Activated CD4-positive, alpha-beta T cell treated with anti-CD3 and anti-CD28 coated beads, Interleukin-2, amount 50 U/mL, for 16 hours (primary cell): ENCODE data around the gene LAPTM4A.

Experiments
- DNase-seq: peaks from one replicate; pipeline ENCODE4 v3.0.0-alpha.2; 2020

The LAPTM4A gene

GRCh38 chr2:20015482-20016083 lies 35.8 kb downstream of the LAPTM4A start:
- DNase-seq: peak; percentile 35

DNA sequence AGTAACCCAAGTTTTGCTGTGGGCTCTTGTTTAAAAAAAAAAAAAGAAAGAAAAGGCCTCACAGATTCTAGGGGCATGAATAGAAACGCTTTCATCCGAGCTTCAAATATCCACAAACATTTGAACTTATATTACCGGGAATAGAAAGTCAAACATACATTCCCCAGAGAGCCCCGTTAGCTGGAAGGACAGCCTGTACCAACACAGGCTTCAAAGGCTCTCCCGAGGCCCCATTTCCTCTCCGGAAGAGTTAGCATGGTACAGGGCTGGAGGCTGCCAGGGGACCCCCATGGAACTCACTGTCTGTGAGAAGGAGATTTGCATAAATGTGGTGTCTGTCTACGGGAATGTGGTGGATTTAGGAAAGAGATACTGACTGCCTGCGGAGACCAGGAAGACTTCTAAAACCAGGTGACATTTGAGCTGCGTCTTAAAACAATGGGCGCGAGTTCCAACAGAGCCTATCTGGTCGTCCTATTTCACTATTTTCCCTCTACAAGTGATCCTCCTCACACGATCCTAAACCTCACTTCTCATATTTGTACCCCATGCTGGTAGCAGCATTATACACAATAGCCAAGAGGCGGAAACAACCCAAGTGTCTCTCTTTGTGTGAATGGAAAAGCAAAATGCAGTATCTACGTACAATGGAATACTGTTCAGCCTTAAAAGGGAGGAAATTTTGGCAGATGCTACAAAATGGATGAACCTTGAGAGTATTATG lies 38.1 kb downstream of the LAPTM4A start:
- DNase-seq: no peak

DNA sequence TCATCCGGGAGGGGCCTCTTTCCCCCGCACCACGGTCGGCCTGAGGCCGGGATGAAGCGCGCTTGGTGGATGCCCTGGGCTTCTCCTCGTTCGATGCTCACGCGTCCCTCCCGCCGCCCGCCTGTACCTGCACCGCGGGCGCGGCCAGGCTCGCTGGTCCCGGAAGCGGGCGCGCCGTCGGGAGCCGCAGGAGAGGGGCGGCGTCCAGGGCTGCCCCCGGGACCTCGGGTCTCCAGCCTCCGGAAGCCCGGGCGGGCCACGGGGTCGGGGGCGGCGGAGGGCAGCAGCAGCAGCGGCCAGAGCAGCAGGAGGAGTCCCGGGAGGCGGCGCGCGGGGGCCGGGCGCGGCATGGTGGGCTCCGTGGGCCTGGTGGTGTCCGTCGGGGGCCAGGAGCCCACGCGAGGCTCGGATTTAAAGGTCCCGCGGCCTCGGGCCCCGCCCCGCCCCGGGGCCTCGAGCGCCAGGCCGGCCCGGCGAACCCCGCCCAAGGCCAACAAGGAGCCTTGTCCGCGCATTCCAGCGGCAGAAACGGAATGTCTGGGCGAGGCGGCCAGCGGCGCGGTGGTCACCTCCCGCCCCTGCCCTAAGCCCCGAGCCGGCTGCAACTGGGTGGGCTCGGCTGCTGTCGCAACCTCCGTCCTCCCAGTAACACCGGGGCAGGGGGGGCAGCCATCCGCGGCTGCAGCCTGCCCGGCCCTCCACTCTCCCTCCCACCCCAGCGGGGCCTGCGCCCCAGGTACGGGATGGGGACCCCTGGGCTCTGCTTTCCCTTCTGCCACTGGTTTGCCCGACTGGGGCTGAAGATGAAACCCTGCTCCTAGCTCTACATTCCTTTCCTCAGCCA lies 38.9 kb downstream of the LAPTM4A start, which contains the start of gene MATN3:
MATN3 (minus strand) TSS at position 387 of the 844 bp plus-strand sequence; CDS start at position 350, 37 bp downstream.
- no peak for DNase-seq

DNA sequence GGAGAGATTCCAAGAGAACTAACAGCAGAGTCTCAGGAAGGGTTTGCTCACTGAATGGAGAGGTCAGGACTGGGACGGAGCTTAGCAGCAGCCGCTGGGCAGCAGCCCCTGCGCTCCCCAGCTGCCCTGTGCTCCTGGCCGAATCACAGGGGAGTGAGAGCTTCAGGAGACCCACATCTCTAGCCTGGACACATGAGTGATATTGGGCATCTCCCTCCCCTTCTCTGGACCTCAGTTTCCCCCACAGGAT lies 39.5 kb downstream of the LAPTM4A start:
- DNase-seq: no peak

GRCh38 chr2:20011276-20012031 lies 40.0 kb downstream of the LAPTM4A start:
- no peak for DNase-seq

DNA sequence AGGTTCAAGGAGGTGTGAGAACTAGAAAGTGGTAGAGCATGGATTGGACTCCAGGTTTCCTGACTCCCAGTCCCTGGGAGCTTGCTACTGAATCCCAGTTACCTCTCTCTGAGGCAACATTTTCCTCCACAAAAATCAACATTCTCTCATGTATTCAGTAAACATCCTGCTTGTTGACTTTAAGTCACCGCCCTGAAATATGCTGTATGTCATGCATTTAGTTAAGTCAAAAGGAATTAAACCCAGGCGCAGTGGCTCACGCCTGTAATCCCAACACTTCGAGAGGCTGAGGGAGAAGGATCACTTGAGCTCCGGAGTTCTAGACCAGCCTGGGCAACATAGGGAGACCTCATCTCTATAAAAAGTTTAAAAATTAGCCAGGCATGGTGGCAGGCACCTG lies 42.7 kb downstream of the LAPTM4A start:
- DNase-seq: no peak

DNA sequence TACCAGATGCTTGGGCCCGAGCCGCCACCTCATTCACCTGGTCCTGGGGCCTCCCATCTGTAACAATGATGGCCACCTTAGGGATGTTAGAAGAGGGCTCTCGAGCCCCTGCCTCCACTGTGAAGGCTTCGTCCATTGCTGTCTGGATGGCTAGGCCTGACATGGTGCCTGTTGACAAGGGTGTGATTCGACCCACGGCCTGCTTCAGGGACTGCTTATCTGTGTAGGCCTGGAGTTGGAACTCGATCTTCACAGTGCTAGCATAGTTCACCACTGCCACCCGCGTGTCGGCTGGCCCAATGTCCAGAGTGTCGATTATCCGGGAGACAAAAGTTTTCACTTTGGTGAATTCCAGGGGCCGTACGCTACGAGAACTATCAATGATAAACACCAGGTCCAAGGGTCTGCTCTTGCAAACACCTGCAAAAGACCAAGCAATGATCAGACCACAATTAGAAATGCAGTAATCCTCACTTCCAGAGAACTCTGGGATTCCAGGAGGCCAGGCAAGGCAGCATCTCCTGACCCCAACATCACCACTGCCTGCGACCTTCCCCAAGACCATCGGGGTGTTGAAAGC lies 45.4 kb downstream of the LAPTM4A start:
- no peak for DNase-seq

DNA sequence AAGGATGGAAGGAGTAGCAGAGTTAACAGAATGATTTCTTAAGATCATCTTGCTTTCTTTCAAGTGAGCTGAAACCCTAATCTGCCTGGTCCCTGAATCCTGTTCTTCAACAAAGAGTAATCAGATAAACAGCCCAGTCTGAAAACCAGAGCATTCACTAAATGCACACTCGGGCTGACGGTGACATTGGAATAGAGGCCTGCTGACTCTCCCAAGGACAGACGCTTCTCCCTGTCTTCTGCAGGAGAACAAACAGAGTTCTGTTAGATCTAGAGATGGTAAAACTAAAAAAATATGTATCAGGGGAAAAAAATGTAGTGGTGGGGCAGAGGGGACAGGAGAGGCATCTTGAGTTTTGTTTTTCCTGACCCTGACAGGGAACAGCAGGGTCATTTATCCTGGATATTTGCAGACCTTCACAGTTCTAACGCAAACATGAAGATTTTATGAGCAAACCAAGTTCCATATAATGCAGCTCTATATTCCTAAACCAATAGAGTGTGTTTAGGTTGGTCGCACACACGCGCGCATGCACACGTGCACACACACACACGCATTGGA lies 46.3 kb downstream of the LAPTM4A start:
- no peak for DNase-seq

- DNase-seq: no peak
Measured at GRCh38 chr2:20001361-20001863, 50.0 kb downstream of the LAPTM4A start.

GRCh38 chr2:19993731-19994130 lies 57.7 kb downstream of the LAPTM4A start:
- DNase-seq: no peak

DNA sequence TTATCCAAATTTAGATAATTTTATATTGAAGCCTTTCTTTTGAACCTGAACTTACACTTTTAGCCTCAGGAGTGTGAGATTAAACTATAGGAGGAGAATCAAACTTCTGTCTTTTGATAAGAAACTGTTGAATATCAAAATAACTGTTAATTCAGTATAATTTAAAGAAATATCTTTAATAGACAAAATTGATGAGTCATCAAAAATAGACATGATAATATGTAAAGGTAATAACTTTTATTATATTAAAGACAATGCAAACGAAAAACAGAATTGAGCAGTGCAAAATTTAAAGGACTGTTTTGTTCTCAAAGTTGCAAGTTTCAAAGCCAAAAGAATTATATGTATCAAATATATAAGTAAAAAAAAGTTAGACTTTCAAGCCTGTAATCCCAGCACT lies 59.5 kb downstream of the LAPTM4A start:
- DNase-seq: no peak

- DNase-seq: no peak
Measured at GRCh38 chr2:19990416-19990728, 61.1 kb downstream of the LAPTM4A start.

DNA sequence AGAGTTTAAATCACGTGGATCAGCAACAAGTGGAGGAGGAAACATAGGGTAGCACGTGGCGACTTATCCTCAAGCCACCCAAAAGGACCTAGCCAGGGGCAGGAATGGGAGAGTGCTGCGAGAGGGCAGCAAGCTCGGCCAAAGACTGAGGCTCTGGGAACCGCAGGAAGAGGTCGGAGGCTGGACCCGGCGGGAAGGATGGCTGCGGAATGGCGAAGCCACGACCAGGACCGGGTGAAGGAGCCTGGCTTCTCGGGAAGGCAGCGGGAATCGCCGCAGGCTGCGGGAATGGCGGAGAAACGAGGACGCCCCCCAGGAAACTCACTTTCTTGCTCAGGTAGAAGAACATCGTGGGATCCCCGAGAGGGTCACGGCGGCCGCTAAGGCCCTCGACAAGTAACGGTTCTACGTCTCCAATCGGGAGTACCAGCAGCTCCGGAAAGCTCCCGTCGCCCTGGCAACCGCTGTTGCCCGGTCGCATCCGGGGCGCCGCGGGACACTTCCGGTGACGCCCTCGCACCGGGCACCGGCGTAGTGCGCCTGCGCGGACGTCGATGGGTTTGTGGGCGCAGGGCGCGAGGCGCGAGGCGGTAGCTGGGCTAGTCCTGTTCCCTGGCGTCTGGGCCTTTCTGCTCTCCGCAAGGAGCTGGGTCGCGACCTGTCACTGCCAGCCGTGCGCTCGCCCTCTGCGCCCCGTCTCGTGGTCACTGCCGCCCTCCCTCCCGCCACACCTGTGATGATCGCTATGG lies 61.6 kb downstream of the LAPTM4A start, which contains the start of gene WDR35:
WDR35 (minus strand) TSS at position 439 of the 749 bp plus-strand sequence; CDS start at position 349, 90 bp downstream.
- peak; percentile 92 for DNase-seq

DNA sequence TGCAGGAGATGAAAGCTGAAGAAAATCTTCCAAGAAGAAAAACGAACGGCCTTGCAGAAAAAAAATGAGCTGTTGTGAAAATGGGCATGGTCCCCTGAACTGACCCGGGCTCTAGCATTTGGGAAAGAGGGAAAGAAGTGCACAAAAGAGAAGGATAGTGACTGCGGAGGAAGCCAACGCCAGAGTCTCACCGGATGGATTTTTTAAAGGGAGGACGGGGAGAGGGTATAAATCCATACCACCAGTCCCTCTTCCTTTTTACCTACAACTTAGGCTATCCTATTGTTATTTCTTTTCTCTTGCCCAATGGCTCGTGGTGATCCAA lies 62.1 kb downstream of the LAPTM4A start:
- DNase-seq: no peak

DNA sequence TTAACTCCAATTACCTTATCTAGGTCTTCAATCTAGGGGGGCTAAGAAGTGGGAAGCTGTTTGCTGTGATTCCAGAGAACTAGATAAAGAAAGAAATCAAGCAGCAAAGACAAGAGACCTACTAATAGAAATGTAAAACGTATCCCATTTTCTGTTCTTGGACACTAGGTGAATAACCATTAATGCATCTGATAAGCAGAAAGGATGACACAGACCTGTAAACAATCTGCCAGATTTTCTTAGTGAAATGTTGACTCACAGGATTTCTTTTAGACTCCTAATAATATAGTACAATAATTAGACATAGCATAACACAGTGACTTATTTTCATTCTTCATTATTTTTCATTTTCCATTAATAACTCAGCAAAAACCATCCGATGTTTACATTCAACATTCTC lies 62.8 kb downstream of the LAPTM4A start:
- DNase-seq: no peak

DNA sequence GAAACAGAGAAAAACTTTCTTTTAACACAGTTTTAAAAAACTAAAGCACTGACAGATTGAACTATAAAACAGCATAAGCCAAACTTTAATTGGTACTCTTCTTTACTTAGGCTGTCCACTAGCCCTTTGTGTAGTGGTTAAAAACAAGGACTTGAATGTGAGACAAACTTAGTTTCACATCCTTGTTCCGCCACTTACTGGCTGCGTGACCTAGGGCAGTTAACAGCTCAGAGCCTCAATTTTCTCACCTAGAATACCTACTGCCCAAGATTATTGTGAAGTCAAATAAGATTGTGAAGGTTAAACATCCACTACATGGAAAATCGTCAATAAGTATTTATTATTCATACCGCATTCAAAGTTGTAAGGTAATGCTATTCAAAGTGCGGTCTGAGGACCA lies 63.5 kb downstream of the LAPTM4A start:
- no peak for DNase-seq
